Kidney (tissue), 14 donors: ENCODE data around the gene NHERF2. TPM values are rescaled to one million over a fixed set of nuclear protein-coding genes. Genes with fewer than 3 reads are reported as not detected.

Experiments used
- DNase-seq, 5 donors: peaks; one replicate each; pipeline ENCODE4 v3.0.0-alpha.2; 2013 to 2020
- FAIRE-seq: peaks from 2 replicates; lab custom pipeline; 2012; peaks lifted over from hg19 to GRCh38; lab: Jason Lieb, UNC
- H3K27ac ChIP-seq, 2 donors: one replicate each; pipeline ENCODE4 v1.7.0; 2013; ENCODE audit warnings: low read depth in 2 of 2, low read length in 2 of 2, inconsistent platforms in 1 of 2
- H3K27me3 ChIP-seq: one replicate; pipeline ENCODE4 v1.7.1; 2013; ENCODE audit warnings: low read length, inconsistent platforms; ENCODE audit not compliant: control insufficient read depth, insufficient read depth
- H3K36me3 ChIP-seq, 3 donors: one replicate each; pipeline versions ENCODE4 v1.7.0 to v1.7.1; 2013; ENCODE audit warnings: low read length in 3 of 3, control low read depth in 1 of 3, inconsistent platforms in 1 of 3; ENCODE audit not compliant: insufficient read depth in 3 of 3, control insufficient read depth in 2 of 3
- H3K4me1 ChIP-seq, 3 donors: one replicate each; pipeline versions ENCODE4 v1.7.0 to v1.7.1; 2013; ENCODE audit warnings: low read length in 3 of 3, inconsistent platforms in 1 of 3, low read depth in 1 of 3; ENCODE audit not compliant: control insufficient read depth in 2 of 3, insufficient read depth in 2 of 3
- H3K4me3 ChIP-seq, 3 donors: one replicate each; pipeline versions ENCODE4 v1.7.0 to v1.8.1; 2013; ENCODE audit warnings: low read length in 3 of 3, control low read depth in 1 of 3, inconsistent platforms in 1 of 3
- H3K9ac ChIP-seq, 3 donors: one replicate each; pipeline versions ENCODE4 v1.7.0 to v1.7.1; 2013; ENCODE audit warnings: low read length in 3 of 3, control low read depth in 1 of 3, inconsistent platforms in 1 of 3
- H3K9me3 ChIP-seq, 3 donors: one replicate each; pipeline versions ENCODE4 v1.7.0 to v1.7.1; 2013; ENCODE audit warnings: low read length in 3 of 3, control low read depth in 1 of 3, inconsistent platforms in 1 of 3; ENCODE audit not compliant: control insufficient read depth in 2 of 3, insufficient read depth in 1 of 3
- CTCF ChIP-seq: IDR thresholded peaks from 3 replicates; pipeline ENCODE4 v1.5.1; 2012; ENCODE audit warnings: mild to moderate bottlenecking, moderate library complexity, borderline replicate concordance; ENCODE audit not compliant: insufficient read depth; ENCODE audit errors: extremely low read depth
- intact Hi-C: fragments of 100-400 bp; cut with DNase I; formaldehyde crosslinking; loops from one replicate; pipeline ENCODE4 v1.11.1; 2022
- polyA plus RNA-seq: library from polyadenylated mRNA; stranded (reverse); fragments of 350-450 nt; fragmentation: Illumina TruSeq; extraction: RNeasy Lipid Tissue Mini Kit (QIAGEN cat#74804); gene quantifications from one replicate; pipeline ENCODE4 v1.2.3, GENCODE V29; 2014; ENCODE audit warnings: low read depth, low replicate concordance; ENCODE audit not compliant: insufficient read depth
- total RNA-seq: library from RNA; stranded (reverse); fragmentation: NEBNext Ultra II Directional; extraction: Animal tissue kit (Norgen Biotek cat#: 25700); gene quantifications from one replicate; pipeline ENCODE4 v1.2.1, GENCODE V29; 2021
- donor health status: control.
- donor health status: control.
- donor health status: control.
- donor health status: control.
- donor health status: control.
- donor health status: DM: yes; HTN: yes; CAD: no.
- donor health status: Normal renal cell carcinoma (clear cell type).

The NHERF2 gene
- total and polyA plus RNA-seq, 2 donors from 2014 or later: 238 to 405 TPM

- DNase-seq: peak in 1 of 5 donors; percentile 63
- Histone ChIP-seq H3K4me1 (peaks cover 0 to 15% (median 0%) of the 10 kb centered on the region in 3 donors), H3K4me3 (no peak overlapping the region), H3K36me3 (peaks cover 0 to 33% (median 14%) of the 10 kb centered on the region in 3 donors), H3K9ac (no peak overlapping the region), H3K27me3 (no peaks in the 10 kb centered on the region), H3K27ac (no peak overlapping the region), H3K9me3 (no peaks in the 10 kb centered on the region)
- intact Hi-C loops: no loop called here
- TF ChIP-seq CTCF: no peak
- FAIRE-seq: no peak
Observed at GRCh38 chr16:2001035-2001434, 25.7 kb upstream of the NHERF2 start.

- TF ChIP-seq CTCF: no peak
- intact Hi-C loops: no loop called here
- Histone ChIP-seq H3K4me1 (peaks cover 0 to 16% (median 0%) of the 10 kb centered on the region in 3 donors), H3K27me3 (no peaks in the 10 kb centered on the region), H3K4me3 (no peak overlapping the region), H3K27ac (no peak overlapping the region), H3K36me3 (peaks cover 0 to 33% (median 14%) of the 10 kb centered on the region in 3 donors), H3K9me3 (no peaks in the 10 kb centered on the region), H3K9ac (no peak overlapping the region)
- DNase-seq (peak in 1 of 5 donors; percentile 81), FAIRE-seq (no peak)
Observed at GRCh38 chr16:2001456-2002355, 25.0 kb upstream of the NHERF2 start.

GRCh38 chr16:2002406-2003230, 24.1 kb upstream of the NHERF2 start:
- FAIRE-seq (no peak), DNase-seq (peak in 1 of 5 donors; percentile 75)
- no peak for TF ChIP-seq CTCF
- peaks cover 0 to 21% (median 0%) of the 10 kb centered on the region in 3 donors for H3K4me1 ChIP-seq
- intact Hi-C loops: no loop called here
- H3K36me3 ChIP-seq: peaks cover 0 to 33% (median 14%) of the 10 kb centered on the region in 3 donors
- no peak overlapping the region for H3K9ac ChIP-seq
- H3K27ac ChIP-seq: no peak overlapping the region
- H3K9me3 ChIP-seq: no peaks in the 10 kb centered on the region
- no peaks in the 10 kb centered on the region for H3K27me3 ChIP-seq
- H3K4me3 ChIP-seq: no peak overlapping the region
